Measurements from ENCODE around the gene TMPRSS11D. TPM values are rescaled to one million over a fixed set of nuclear protein-coding genes. Genes with fewer than 3 reads are reported as not detected.

TMPRSS11D gene
- total RNA-seq, 1 donor from 2014 or later: not detected

GRCh38 chr4:67929426-67929825 lies 45.6 kb upstream of the TMPRSS11D start:
- H3K9me3 ChIP-seq (ENCODE audit: insufficient read depth, low read depth, low read length): no peaks in the 10 kb centered on the region
- Mint-ChIP-seq H3K36me3 (ENCODE audit: low read depth, unreplicated experiment) (no peaks in the 10 kb centered on the region), H3K4me1 (ENCODE audit: low read depth, unreplicated experiment) (peaks cover 18% of the 10 kb centered on the region), H3K4me3 (ENCODE audit: unreplicated experiment) (no peak overlapping the region), H3K27me3 (ENCODE audit: low read depth, unreplicated experiment) (no peaks in the 10 kb centered on the region), H3K9me3 (ENCODE audit: unreplicated experiment) (no peaks in the 10 kb centered on the region), H3K27ac (ENCODE audit: unreplicated experiment) (no peak overlapping the region)
- H3K27me3 ChIP-seq (ENCODE audit: insufficient read depth, low read length): no peaks in the 10 kb centered on the region
- FAIRE-seq (no peak), DNase-seq (ENCODE audit: low read depth) (peak; percentile 68)
- H3K4me3 ChIP-seq (ENCODE audit: insufficient read depth, low read depth, low read length): no peak overlapping the region
- H3K79me2 ChIP-seq (ENCODE audit: insufficient read depth, low read length): no peaks in the 10 kb centered on the region
- H3K36me3 ChIP-seq (ENCODE audit: insufficient read depth, low read length): no peaks in the 10 kb centered on the region
- H3K27ac ChIP-seq (ENCODE audit: low read depth, low read length): no peak overlapping the region
- no peaks in the 10 kb centered on the region for H4K20me1 ChIP-seq (ENCODE audit: insufficient read depth, low read length)
- TF ChIP-seq EZH2 (IDR thresholded peaks at IDR 0.05; ENCODE audit: insufficient read depth, low read length) (no peak), CTCF (IDR thresholded peaks at IDR 0.05; ENCODE audit: insufficient read depth, low read depth, low read length) (no peak)
- H3K9ac ChIP-seq (ENCODE audit: low read length): no peak overlapping the region
- no peaks in the 10 kb centered on the region for H3K4me1 ChIP-seq (ENCODE audit: insufficient read depth, low read length)
- no peak overlapping the region for H2AFZ ChIP-seq (ENCODE audit: low read depth, low read length)
- H3K4me2 ChIP-seq (ENCODE audit: low read length): no peak overlapping the region

GRCh38 chr4:67928546-67928945 lies 44.7 kb upstream of the TMPRSS11D start:
- no peak overlapping the region for H3K4me2 ChIP-seq (ENCODE audit: low read length)
- Mint-ChIP-seq H3K27ac (ENCODE audit: unreplicated experiment) (peak overlapping the region; percentile 26), H3K4me1 (ENCODE audit: low read depth, unreplicated experiment) (peaks cover 11% of the 10 kb centered on the region), H3K27me3 (ENCODE audit: low read depth, unreplicated experiment) (no peaks in the 10 kb centered on the region), H3K9me3 (ENCODE audit: unreplicated experiment) (no peaks in the 10 kb centered on the region), H3K4me3 (ENCODE audit: unreplicated experiment) (no peak overlapping the region), H3K36me3 (ENCODE audit: low read depth, unreplicated experiment) (no peaks in the 10 kb centered on the region)
- no peaks in the 10 kb centered on the region for H3K36me3 ChIP-seq (ENCODE audit: insufficient read depth, low read length)
- H3K79me2 ChIP-seq (ENCODE audit: insufficient read depth, low read length): no peaks in the 10 kb centered on the region
- FAIRE-seq (no peak), DNase-seq (ENCODE audit: low read depth) (peak; percentile 41)
- H2AFZ ChIP-seq (ENCODE audit: low read depth, low read length): no peak overlapping the region
- H3K9ac ChIP-seq (ENCODE audit: low read length): no peak overlapping the region
- H3K27ac ChIP-seq (ENCODE audit: low read depth, low read length): no peak overlapping the region
- H3K4me3 ChIP-seq (ENCODE audit: insufficient read depth, low read depth, low read length): no peak overlapping the region
- no peaks in the 10 kb centered on the region for H4K20me1 ChIP-seq (ENCODE audit: insufficient read depth, low read length)
- no peaks in the 10 kb centered on the region for H3K9me3 ChIP-seq (ENCODE audit: insufficient read depth, low read depth, low read length)
- no peaks in the 10 kb centered on the region for H3K27me3 ChIP-seq (ENCODE audit: insufficient read depth, low read length)
- H3K4me1 ChIP-seq (ENCODE audit: insufficient read depth, low read length): no peaks in the 10 kb centered on the region
- no peak for TF ChIP-seq CTCF (IDR thresholded peaks at IDR 0.05; ENCODE audit: insufficient read depth, low read depth, low read length)
- no peak for TF ChIP-seq EZH2 (IDR thresholded peaks at IDR 0.05; ENCODE audit: insufficient read depth, low read length)

- Mint-ChIP-seq H3K27me3 (ENCODE audit: low read depth, unreplicated experiment) (no peaks in the 10 kb centered on the region), H3K27ac (ENCODE audit: unreplicated experiment) (no peak overlapping the region), H3K9me3 (ENCODE audit: unreplicated experiment) (no peaks in the 10 kb centered on the region), H3K4me1 (ENCODE audit: low read depth, unreplicated experiment) (peaks cover 11% of the 10 kb centered on the region), H3K4me3 (ENCODE audit: unreplicated experiment) (no peak overlapping the region), H3K36me3 (ENCODE audit: low read depth, unreplicated experiment) (no peaks in the 10 kb centered on the region)
- Histone ChIP-seq H3K4me2 (ENCODE audit: low read length) (no peak overlapping the region), H2AFZ (ENCODE audit: low read depth, low read length) (no peak overlapping the region), H3K79me2 (ENCODE audit: insufficient read depth, low read length) (no peaks in the 10 kb centered on the region), H3K27ac (ENCODE audit: low read depth, low read length) (no peak overlapping the region), H3K36me3 (ENCODE audit: insufficient read depth, low read length) (no peaks in the 10 kb centered on the region), H3K9ac (ENCODE audit: low read length) (no peak overlapping the region), H3K27me3 (ENCODE audit: insufficient read depth, low read length) (no peaks in the 10 kb centered on the region), H3K9me3 (ENCODE audit: insufficient read depth, low read depth, low read length) (no peaks in the 10 kb centered on the region), H3K4me1 (ENCODE audit: insufficient read depth, low read length) (no peaks in the 10 kb centered on the region), H3K4me3 (ENCODE audit: insufficient read depth, low read depth, low read length) (no peak overlapping the region), H4K20me1 (ENCODE audit: insufficient read depth, low read length) (no peaks in the 10 kb centered on the region)
- DNase-seq (ENCODE audit: low read depth) (no peak), FAIRE-seq (no peak)
- TF ChIP-seq EZH2 (IDR thresholded peaks at IDR 0.05; ENCODE audit: insufficient read depth, low read length): no peak
- no peak for TF ChIP-seq CTCF (IDR thresholded peaks at IDR 0.05; ENCODE audit: insufficient read depth, low read depth, low read length)
These were observed 43.4 kb upstream of the TMPRSS11D start for GRCh38 chr4:67927251-67927650.
